Measurements from ENCODE around the gene MRPL1.

Gene MRPL1

GRCh38 chr4:77872723-77873445 is 10.3 kb downstream of the MRPL1 start:
- Histone ChIP-seq H3K27ac (ENCODE audit: extremely low read depth, low read depth, low read length) (no peak overlapping the region), H3K4me1 (ENCODE audit: control insufficient read depth, insufficient read depth, low read length) (no peaks in the 10 kb centered on the region), H3K4me3 (ENCODE audit: low read depth, low read length) (no peak overlapping the region), H3K9me3 (ENCODE audit: control insufficient read depth, insufficient read depth, low read depth, low read length) (no peaks in the 10 kb centered on the region), H3K36me3 (ENCODE audit: control insufficient read depth in 2 of 2, insufficient read depth in 1 of 2, low read length in 2 of 2) (peaks cover 0 to 35% of the 10 kb centered on the region in 2 experiments; a peak in 2 of 3 replicates)
- ChIA-PET POLR2A (no interaction called here), CTCF (interaction anchor here (0.6 kb wide), 1 partner anchor 277 kb away, joined by 3 read pairs; no protein-coding TSS in a partner anchor)
- TF ChIP-seq IKZF3 (tag by site-specific recombination; IDR thresholded peaks at IDR 0.05), result no peak
- TF ChIP-seq, protein P1, sequence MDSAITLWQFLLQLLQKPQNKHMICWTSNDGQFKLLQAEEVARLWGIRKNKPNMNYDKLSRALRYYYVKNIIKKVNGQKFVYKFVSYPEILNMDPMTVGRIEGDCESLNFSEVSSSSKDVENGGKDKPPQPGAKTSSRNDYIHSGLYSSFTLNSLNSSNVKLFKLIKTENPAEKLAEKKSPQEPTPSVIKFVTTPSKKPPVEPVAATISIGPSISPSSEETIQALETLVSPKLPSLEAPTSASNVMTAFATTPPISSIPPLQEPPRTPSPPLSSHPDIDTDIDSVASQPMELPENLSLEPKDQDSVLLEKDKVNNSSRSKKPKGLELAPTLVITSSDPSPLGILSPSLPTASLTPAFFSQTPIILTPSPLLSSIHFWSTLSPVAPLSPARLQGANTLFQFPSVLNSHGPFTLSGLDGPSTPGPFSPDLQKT (IDR thresholded peaks at IDR 0.05; ENCODE audit: borderline replicate concordance, low read depth, low read length), result no peak
- no peak for TF ChIP-seq ZNF488 (tag by site-specific recombination; IDR thresholded peaks at IDR 0.05)
- TF ChIP-seq ZNF132 (tag by site-specific recombination; IDR thresholded peaks at IDR 0.05; ENCODE audit: borderline replicate concordance), result no peak
- TF ChIP-seq BCL11B (tag by site-specific recombination; IDR thresholded peaks at IDR 0.05; ENCODE audit: low read depth), result no peak
- no peak for TF ChIP-seq ZNF112 (tag by site-specific recombination; IDR thresholded peaks at IDR 0.05)
- no peak for TF ChIP-seq ZNF23 (tag by site-specific recombination; IDR thresholded peaks at IDR 0.05; ENCODE audit: borderline replicate concordance)
- no peak for TF ChIP-seq ZFP41 (tag by site-specific recombination; IDR thresholded peaks at IDR 0.05; ENCODE audit: borderline replicate concordance)
- no peak for TF ChIP-seq GLIS2 (tag by site-specific recombination; IDR thresholded peaks at IDR 0.05)
- no peak for TF ChIP-seq SP3 (tag by site-specific recombination; IDR thresholded peaks at IDR 0.05)
- no peak for TF ChIP-seq SP2 (tag by site-specific recombination; IDR thresholded peaks at IDR 0.05)
- TF ChIP-seq ZBTB49 (tag by site-specific recombination; IDR thresholded peaks at IDR 0.05; ENCODE audit: low read depth), result no peak
- TF ChIP-seq PRDM10 (tag by site-specific recombination; IDR thresholded peaks at IDR 0.05), result no peak
- no peak for TF ChIP-seq HOXC10 (CRISPR knock-in tag; IDR thresholded peaks at IDR 0.05)
- no peak for TF ChIP-seq INSM2 (tag by site-specific recombination; IDR thresholded peaks at IDR 0.05)
